ENCODE data around the gene FGF14. TPM values are rescaled to one million over a fixed set of nuclear protein-coding genes. Genes with fewer than 3 reads are reported as not detected.

The FGF14 gene
- total and polyA plus RNA-seq, 2 of the 4 experiments (the other 2 are of a cell fraction) = under 0.01 TPM; not detected in 1

DNA sequence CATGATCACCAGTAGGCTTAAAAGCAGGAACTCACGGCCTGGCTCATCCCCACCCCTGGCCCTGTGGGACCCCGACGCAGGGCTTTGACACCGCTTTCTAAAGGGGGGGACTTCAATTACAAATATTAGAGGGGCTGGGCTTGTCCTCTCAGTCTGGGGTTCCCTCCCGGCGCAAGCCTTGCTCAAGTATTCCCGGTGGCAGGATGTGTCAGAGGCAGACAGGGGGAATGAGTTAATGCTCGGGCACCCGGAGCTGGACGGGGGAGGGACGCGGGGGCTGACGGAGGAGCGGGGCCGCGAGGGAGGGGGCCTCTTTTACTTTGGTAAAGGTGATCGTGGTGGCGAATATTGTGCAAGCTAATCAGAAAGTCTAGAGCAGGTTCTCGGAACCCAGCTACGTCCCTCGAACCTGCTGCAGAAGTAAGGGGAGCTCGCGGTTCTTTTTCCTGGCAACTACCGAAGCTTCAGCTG is 1.1 kb downstream of the FGF14 start:
- no peak for DNase-seq
- Histone ChIP-seq H2BK5ac (ENCODE audit: low read depth, low read length, poor library complexity, severe bottlenecking) (no peak overlapping the region), H3K18ac (ENCODE audit: low read depth, low read length) (no peak overlapping the region), H3K14ac (replicated peaks; ENCODE audit: low read depth, low read length) (no peak overlapping the region), H2AK9ac (replicated peaks; ENCODE audit: low read depth, low read length, poor library complexity) (no peak overlapping the region), H3K9me3 (ENCODE audit: control insufficient read depth, insufficient read depth, low read length) (no peaks in the 10 kb centered on the region), H2AFZ (replicated peaks; ENCODE audit: low read length, poor library complexity) (peak overlapping the region; percentile 79), H3K4me3 (ENCODE audit: insufficient read depth, low read depth, low read length) (peak overlapping the region; percentile 36), H3K79me1 (ENCODE audit: low read depth in 1 of 2, low read length in 2 of 2) (no peaks in the 10 kb centered on the region), H2BK15ac (ENCODE audit: low read depth, low read length) (no peak overlapping the region), H3K4me1 (ENCODE audit: control insufficient read depth, insufficient read depth, low read length) (peaks cover 3% of the 10 kb centered on the region), H3K9me1 (ENCODE audit: insufficient read depth, low read length) (no peaks in the 10 kb centered on the region), H3K27ac (ENCODE audit: insufficient read depth, low read length) (no peak overlapping the region), H2AK5ac (ENCODE audit: low read depth, low read length) (no peak overlapping the region), H3K4me2 (ENCODE audit: low read depth, low read length) (peak overlapping the region; percentile 93), H4K20me1 (ENCODE audit: insufficient read depth, low read length) (no peaks in the 10 kb centered on the region), H2BK20ac (ENCODE audit: low read depth, low read length) (no peak overlapping the region), H2BK120ac (ENCODE audit: low read depth, low read length) (no peak overlapping the region), H4K5ac (ENCODE audit: low read depth, low read length) (no peak overlapping the region), H3K9ac (ENCODE audit: low read depth, low read length) (no peak overlapping the region), H3K27me3 (ENCODE audit: control insufficient read depth, insufficient read depth, low read length) (peaks cover 28% of the 10 kb centered on the region), H3K4ac (ENCODE audit: low read depth, low read length) (no peak overlapping the region), H3K36me3 (ENCODE audit: control insufficient read depth, insufficient read depth, low read length) (no peaks in the 10 kb centered on the region), H3K23ac (ENCODE audit: low read depth, low read length) (no peak overlapping the region), H3K56ac (ENCODE audit: extremely low read depth, insufficient read depth, low read length) (no peak overlapping the region), H4K8ac (ENCODE audit: low read depth in 2 of 2, low read length in 2 of 2) (no peak overlapping the region), H4K91ac (ENCODE audit: insufficient read depth, low read depth, low read length) (no peak overlapping the region)
- ATAC-seq (ENCODE audit: low read depth) = peak; percentile 45; the same call in 1 of the 2 replicates
- dilution Hi-C loops (cut with HindIII; ENCODE audit: low sequenced_read_pairs, unreplicated experiment) = no loop called here
- ChIA-PET POLR2A (ENCODE audit: unreplicated experiment) (no interaction called here), CTCF (interaction anchor here (1.2 kb wide), 1 partner anchor 259 kb away, joined by 3 read pairs; no protein-coding TSS in a partner anchor)
- in situ Hi-C loops (cut with MboI; ENCODE audit: low sequenced_read_pairs) = no loop called here
- 5% methylated on average over 4 of the region's 24 CpGs; no CpG with 5 or more reads in 1 of the 2 experiments for WGBS, 2 experiments (ENCODE audit: extremely low coverage in 2 of 2, insufficient read length in 1 of 2)
- intact Hi-C loops (cut with micrococcal nuclease) = no loop called here
- no TSS peak for BruUV-seq (replicated peaks)
- TF ChIP-seq, protein P1, sequence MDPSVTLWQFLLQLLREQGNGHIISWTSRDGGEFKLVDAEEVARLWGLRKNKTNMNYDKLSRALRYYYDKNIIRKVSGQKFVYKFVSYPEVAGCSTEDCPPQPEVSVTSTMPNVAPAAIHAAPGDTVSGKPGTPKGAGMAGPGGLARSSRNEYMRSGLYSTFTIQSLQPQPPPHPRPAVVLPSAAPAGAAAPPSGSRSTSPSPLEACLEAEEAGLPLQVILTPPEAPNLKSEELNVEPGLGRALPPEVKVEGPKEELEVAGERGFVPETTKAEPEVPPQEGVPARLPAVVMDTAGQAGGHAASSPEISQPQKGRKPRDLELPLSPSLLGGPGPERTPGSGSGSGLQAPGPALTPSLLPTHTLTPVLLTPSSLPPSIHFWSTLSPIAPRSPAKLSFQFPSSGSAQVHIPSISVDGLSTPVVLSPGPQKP (IDR thresholded peaks at IDR 0.05; ENCODE audit: borderline replicate concordance, low read depth, low read length) = no peak
- TF ChIP-seq POLR2A (IDR thresholded peaks at IDR 0.05; ENCODE audit: low read depth, low read length) = no peak
- TF ChIP-seq RCOR1 (IDR thresholded peaks at IDR 0.05; ENCODE audit: insufficient replicate concordance, low read length) = no peak
- TF ChIP-seq RAD21 (IDR thresholded peaks at IDR 0.05; ENCODE audit: low read length) = no peak
- no peak for TF ChIP-seq MAFK (IDR thresholded peaks at IDR 0.05; ENCODE audit: low read depth, low read length)
- TF ChIP-seq CTCF (conservative IDR thresholded peaks at IDR 0.05; ENCODE audit: low read depth, low read length) = no peak
- no peak for TF ChIP-seq USF2 (IDR thresholded peaks at IDR 0.05; ENCODE audit: low read depth, low read length)
- no peak for TF ChIP-seq MXI1 (IDR thresholded peaks at IDR 0.05; ENCODE audit: borderline replicate concordance, low read depth, low read length)
- no peak for TF ChIP-seq FOS (IDR thresholded peaks at IDR 0.05; ENCODE audit: low read depth, low read length)
- TF ChIP-seq CHD1 (IDR thresholded peaks at IDR 0.05; ENCODE audit: low read depth, low read length) = no peak

All from IMR-90 (cell line).